MG63 (cell line): ENCODE measurements around the gene PRSS53. TPM values are rescaled to one million over a fixed set of nuclear protein-coding genes. Genes with fewer than 3 reads are reported as not detected.

Experiments
- DNase-seq: peaks from one replicate; pipeline ENCODE4 v3.0.0-alpha.2; 2020
- H3K27me3 ChIP-seq: fragments of 250-450 bp; sonication (Bioruptor Pico); 2 replicates; pipeline ENCODE4 v1.5.1; 2020; ENCODE audit warnings: mild to moderate bottlenecking, moderate library complexity
- H3K36me3 ChIP-seq: fragments of 250-450 bp; sonication (Bioruptor Pico); 2 replicates; pipeline ENCODE4 v1.5.1; 2020; ENCODE audit warnings: mild to moderate bottlenecking, moderate library complexity
- H3K4me3 ChIP-seq: fragments of 250-450 bp; sonication (Bioruptor Pico); 2 replicates; pipeline ENCODE4 v1.5.1; 2020; ENCODE audit warnings: mild to moderate bottlenecking, moderate library complexity
- H3K9me3 ChIP-seq: fragments of 250-450 bp; sonication (Bioruptor Pico); 2 replicates; pipeline ENCODE4 v1.5.1; 2020; ENCODE audit warnings: mild to moderate bottlenecking, moderate library complexity
- total RNA-seq: library from RNA; depleted of rRNA; stranded (reverse); fragments of >200 nt; shearing (Covaris generic); gene quantifications from 2 replicates; pipeline ENCODE4 v1.2.3, GENCODE V29; 2014; ENCODE audit warnings: low replicate concordance

Gene PRSS53
- total RNA-seq, 1 experiment from 2014 or later: 1.9 TPM

- H3K36me3 ChIP-seq: peaks cover 55% of the 10 kb centered on the region
- DNase-seq: no peak
- H3K4me3 ChIP-seq: no peak overlapping the region
- H3K27me3 ChIP-seq: no peaks in the 10 kb centered on the region
- no peaks in the 10 kb centered on the region for H3K9me3 ChIP-seq
Measured at GRCh38 chr16:31084584-31085302, 4.0 kb downstream of the PRSS53 start.

- no peaks in the 10 kb centered on the region for H3K9me3 ChIP-seq
- H3K4me3 ChIP-seq: no peak overlapping the region
- peaks cover 54% of the 10 kb centered on the region for H3K36me3 ChIP-seq
- DNase-seq: no peak
- H3K27me3 ChIP-seq: no peaks in the 10 kb centered on the region
Measured at GRCh38 chr16:31083981-31084380, 4.8 kb downstream of the PRSS53 start.

- no peak overlapping the region for H3K4me3 ChIP-seq
- no peaks in the 10 kb centered on the region for H3K27me3 ChIP-seq
- no peaks in the 10 kb centered on the region for H3K9me3 ChIP-seq
- no peak for DNase-seq
- peaks cover 54% of the 10 kb centered on the region for H3K36me3 ChIP-seq
Measured at GRCh38 chr16:31083556-31083955, 5.2 kb downstream of the PRSS53 start.

GRCh38 chr16:31083081-31083480, 5.7 kb downstream of the PRSS53 start:
- no peak for DNase-seq
- Histone ChIP-seq H3K9me3 (no peaks in the 10 kb centered on the region), H3K36me3 (peaks cover 52% of the 10 kb centered on the region), H3K27me3 (no peaks in the 10 kb centered on the region), H3K4me3 (no peak overlapping the region)

GRCh38 chr16:31082368-31083045, 6.2 kb downstream of the PRSS53 start:
- H3K9me3 ChIP-seq: no peaks in the 10 kb centered on the region
- H3K36me3 ChIP-seq: peaks cover 56% of the 10 kb centered on the region
- no peaks in the 10 kb centered on the region for H3K27me3 ChIP-seq
- DNase-seq: no peak
- no peak overlapping the region for H3K4me3 ChIP-seq

- Histone ChIP-seq H3K27me3 (no peaks in the 10 kb centered on the region), H3K36me3 (peaks cover 61% of the 10 kb centered on the region), H3K9me3 (no peaks in the 10 kb centered on the region), H3K4me3 (no peak overlapping the region)
- DNase-seq: no peak
Measured at GRCh38 chr16:31081428-31082351, 7.1 kb downstream of the PRSS53 start.

- no peak for DNase-seq
- no peaks in the 10 kb centered on the region for H3K9me3 ChIP-seq
- no peaks in the 10 kb centered on the region for H3K27me3 ChIP-seq
- no peak overlapping the region for H3K4me3 ChIP-seq
- H3K36me3 ChIP-seq: peaks cover 66% of the 10 kb centered on the region
Measured at GRCh38 chr16:31080756-31081419, 7.9 kb downstream of the PRSS53 start.

GRCh38 chr16:31080035-31080629, 8.6 kb downstream of the PRSS53 start:
- H3K36me3 ChIP-seq: peaks cover 67% of the 10 kb centered on the region
- DNase-seq: no peak
- H3K4me3 ChIP-seq: no peak overlapping the region
- no peaks in the 10 kb centered on the region for H3K9me3 ChIP-seq
- H3K27me3 ChIP-seq: no peaks in the 10 kb centered on the region

GRCh38 chr16:31079342-31079944, 9.3 kb downstream of the PRSS53 start:
- no peak for DNase-seq
- Histone ChIP-seq H3K36me3 (peaks cover 63% of the 10 kb centered on the region), H3K9me3 (no peaks in the 10 kb centered on the region), H3K4me3 (no peak overlapping the region), H3K27me3 (no peaks in the 10 kb centered on the region)

- H3K9me3 ChIP-seq: no peaks in the 10 kb centered on the region
- no peaks in the 10 kb centered on the region for H3K27me3 ChIP-seq
- H3K4me3 ChIP-seq: no peak overlapping the region
- no peak for DNase-seq
- H3K36me3 ChIP-seq: peaks cover 59% of the 10 kb centered on the region
Measured at GRCh38 chr16:31078597-31079341, 10.0 kb downstream of the PRSS53 start.

GRCh38 chr16:31077592-31078396, 10.9 kb downstream of the PRSS53 start:
- Histone ChIP-seq H3K36me3 (peaks cover 56% of the 10 kb centered on the region), H3K4me3 (no peak overlapping the region), H3K27me3 (no peaks in the 10 kb centered on the region), H3K9me3 (no peaks in the 10 kb centered on the region)
- DNase-seq: no peak

GRCh38 chr16:31077024-31077423, 11.7 kb downstream of the PRSS53 start:
- no peak for DNase-seq

GRCh38 chr16:31076319-31076718, 12.4 kb downstream of the PRSS53 start:
- peaks cover 56% of the 10 kb centered on the region for H3K36me3 ChIP-seq
- no peaks in the 10 kb centered on the region for H3K27me3 ChIP-seq
- DNase-seq: no peak
- H3K4me3 ChIP-seq: no peak overlapping the region
- H3K9me3 ChIP-seq: no peaks in the 10 kb centered on the region

More at GRCh38 chr16:31077024-31077423, 11.7 kb downstream of the PRSS53 start:
- H3K9me3 ChIP-seq: no peaks in the 10 kb centered on the region
- no peak overlapping the region for H3K4me3 ChIP-seq
- peaks cover 56% of the 10 kb centered on the region for H3K36me3 ChIP-seq
- H3K27me3 ChIP-seq: no peaks in the 10 kb centered on the region

- no peak for DNase-seq
Measured at GRCh38 chr16:31074814-31075183, 13.9 kb downstream of the PRSS53 start.

More at GRCh38 chr16:31074814-31075183, 13.9 kb downstream of the PRSS53 start:
- H3K36me3 ChIP-seq: peaks cover 43% of the 10 kb centered on the region
- H3K27me3 ChIP-seq: no peaks in the 10 kb centered on the region
- H3K4me3 ChIP-seq: peak overlapping the region; percentile 94
- H3K9me3 ChIP-seq: no peaks in the 10 kb centered on the region
